HG03064 (cell line): Measurements from ENCODE around the gene CENPS.
"Not testable (repeated sequence)": the region's sequence is repeated elsewhere in the genome, so short reads cannot be mapped to it uniquely, and the experiment has no call there.

ENCODE experiments used
- ATAC-seq: cut with Tn5 transposase; IDR thresholded peaks from one replicate; pipeline ENCODE4 v1.9.1; 2021; ENCODE audit warnings: low read depth; ENCODE audit not compliant: unreplicated experiment

CENPS gene

GRCh38 chr1:10418741-10419140 is 11.5 kb upstream of the CENPS start:
- ATAC-seq, result not testable (repeated sequence)

- ATAC-seq, result no peak
Observed at GRCh38 chr1:10419351-10419750, 10.9 kb upstream of the CENPS start.

- ATAC-seq, result no peak
Observed at GRCh38 chr1:10421637-10422036, 8.6 kb upstream of the CENPS start.

GRCh38 chr1:10424034-10424433 is 6.2 kb upstream of the CENPS start:
- ATAC-seq, result no peak

GRCh38 chr1:10424651-10425050 is 5.6 kb upstream of the CENPS start:
- ATAC-seq, result no peak

- not testable (repeated sequence) for ATAC-seq
Observed at GRCh38 chr1:10425826-10426534, 4.3 kb upstream of the CENPS start.

- not testable (repeated sequence) for ATAC-seq
Observed at GRCh38 chr1:10426535-10426848, 3.7 kb upstream of the CENPS start.

- no peak for ATAC-seq
Observed at GRCh38 chr1:10428984-10429383, 1.2 kb upstream of the CENPS start.

- no peak for ATAC-seq
Observed at GRCh38 chr1:10429868-10430215, 391 bp upstream of the CENPS start.

GRCh38 chr1:10431070-10431730 is 967 bp downstream of the CENPS start:
- no peak for ATAC-seq

GRCh38 chr1:10432910-10433700 is 2.9 kb downstream of the CENPS start:
- no peak for ATAC-seq

- ATAC-seq, result no peak
Observed at GRCh38 chr1:10433790-10434189, 3.6 kb downstream of the CENPS start.

GRCh38 chr1:10434590-10434989 is 4.4 kb downstream of the CENPS start:
- no peak for ATAC-seq

GRCh38 chr1:10437052-10437451 is 6.8 kb downstream of the CENPS start:
- ATAC-seq, result no peak

GRCh38 chr1:10438677-10439163 is 8.5 kb downstream of the CENPS start:
- no peak for ATAC-seq

GRCh38 chr1:10440305-10440704 is 10.1 kb downstream of the CENPS start:
- no peak for ATAC-seq

GRCh38 chr1:10440794-10441193 is 10.6 kb downstream of the CENPS start:
- no peak for ATAC-seq

GRCh38 chr1:10444248-10444647 is 14.0 kb downstream of the CENPS start:
- no peak for ATAC-seq

- no peak for ATAC-seq
Observed at GRCh38 chr1:10444795-10445397, 14.7 kb downstream of the CENPS start.

GRCh38 chr1:10446790-10447422 is 16.7 kb downstream of the CENPS start:
- no peak for ATAC-seq

- ATAC-seq, result no peak
Observed at GRCh38 chr1:10449751-10450150, 19.5 kb downstream of the CENPS start, which contains the start of gene CORT. TSS of gene CORT (plus strand) at chr1:10450031. CDS start at chr1:10450224, 193 bp downstream.
